Muscle of leg (tissue), 11 donors: ENCODE results near the gene PPP1R15B. TPM values are rescaled to one million over a fixed set of nuclear protein-coding genes. Genes with fewer than 3 reads are reported as not detected.

ENCODE experiments used
- DNase-seq: peaks from one replicate; pipeline ENCODE4 v3.0.0; 2013
- H3K27ac ChIP-seq: one replicate; pipeline ENCODE4 v1.5.1; 2013; ENCODE audit warnings: mild to moderate bottlenecking, low read length, control low read depth
- H3K27me3 ChIP-seq: one replicate; pipeline ENCODE4 v1.6.1; 2013; ENCODE audit warnings: low read length; ENCODE audit not compliant: control insufficient read depth, insufficient read depth
- H3K36me3 ChIP-seq: one replicate; pipeline ENCODE4 v1.6.1; 2013; ENCODE audit warnings: low read length; ENCODE audit not compliant: control insufficient read depth, insufficient read depth
- H3K4me1 ChIP-seq: one replicate; pipeline ENCODE4 v1.6.1; 2013; ENCODE audit warnings: low read length; ENCODE audit not compliant: control insufficient read depth, insufficient read depth
- H3K4me3 ChIP-seq: one replicate; pipeline ENCODE4 v1.5.1; 2013; ENCODE audit warnings: low read length, control low read depth
- H3K9me3 ChIP-seq: replicated peaks from 2 replicates; pipeline ENCODE4 v1.6.1; 2013; ENCODE audit warnings: low read depth, low read length; ENCODE audit not compliant: control insufficient read depth
- WGBS: methylation state at CpG from one replicate; pipeline ENCODE4 v1.1.5; 2013; ENCODE audit warnings: missing lambda C conversion rate; ENCODE audit not compliant: insufficient coverage; 5-methylcytosine and 5-hydroxymethylcytosine counted together
- polyA plus RNA-seq, 8 donors: library from polyadenylated mRNA; unstranded; fragments of 120-200 nt; gene quantifications; one replicate each; pipeline versions ENCODE4 v1.2.1 to v1.2.3, GENCODE V29; 2013; ENCODE audit warnings: inconsistent platforms in 1 of 8, low replicate concordance in 1 of 8; ENCODE audit not compliant: insufficient read length in 8 of 8, insufficient read depth in 1 of 8
- total RNA-seq: library from RNA; stranded (reverse); fragments of 120-200 nt; gene quantifications from one replicate; pipeline ENCODE4 v1.2.4, GENCODE V29; 2013

PPP1R15B gene
- total and polyA plus RNA-seq, 9 donors = 20.9 to 33.4 (median 25.0) TPM

DNA sequence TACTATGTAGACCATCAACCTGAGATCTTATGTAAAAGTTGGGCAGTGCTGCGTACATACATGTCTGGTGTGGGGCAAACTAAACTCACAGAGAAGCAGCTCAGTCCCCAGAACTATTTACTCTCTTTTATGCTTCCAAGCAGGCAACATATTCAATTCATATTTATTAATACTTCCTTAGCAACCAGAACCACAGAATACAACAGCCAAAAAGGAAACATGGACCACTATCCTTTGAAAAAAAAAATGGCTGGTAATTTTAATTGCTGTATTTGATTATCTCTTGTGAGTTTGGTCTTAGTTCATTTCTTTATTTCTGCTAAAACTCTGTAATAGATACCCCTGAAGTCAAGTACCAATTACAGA is 1.5 kb upstream of the PPP1R15B start:
- Histone ChIP-seq H3K36me3 (peaks cover 11% of the 10 kb centered on the region), H3K4me1 (peaks cover 16% of the 10 kb centered on the region), H3K4me3 (no peak overlapping the region), H3K9me3 (no peaks in the 10 kb centered on the region), H3K27ac (peak overlapping the region; percentile 57), H3K27me3 (no peaks in the 10 kb centered on the region)
- peak; percentile 35 for DNase-seq
- no CpG with 5 or more reads among the region's 1 CpG for WGBS

DNA sequence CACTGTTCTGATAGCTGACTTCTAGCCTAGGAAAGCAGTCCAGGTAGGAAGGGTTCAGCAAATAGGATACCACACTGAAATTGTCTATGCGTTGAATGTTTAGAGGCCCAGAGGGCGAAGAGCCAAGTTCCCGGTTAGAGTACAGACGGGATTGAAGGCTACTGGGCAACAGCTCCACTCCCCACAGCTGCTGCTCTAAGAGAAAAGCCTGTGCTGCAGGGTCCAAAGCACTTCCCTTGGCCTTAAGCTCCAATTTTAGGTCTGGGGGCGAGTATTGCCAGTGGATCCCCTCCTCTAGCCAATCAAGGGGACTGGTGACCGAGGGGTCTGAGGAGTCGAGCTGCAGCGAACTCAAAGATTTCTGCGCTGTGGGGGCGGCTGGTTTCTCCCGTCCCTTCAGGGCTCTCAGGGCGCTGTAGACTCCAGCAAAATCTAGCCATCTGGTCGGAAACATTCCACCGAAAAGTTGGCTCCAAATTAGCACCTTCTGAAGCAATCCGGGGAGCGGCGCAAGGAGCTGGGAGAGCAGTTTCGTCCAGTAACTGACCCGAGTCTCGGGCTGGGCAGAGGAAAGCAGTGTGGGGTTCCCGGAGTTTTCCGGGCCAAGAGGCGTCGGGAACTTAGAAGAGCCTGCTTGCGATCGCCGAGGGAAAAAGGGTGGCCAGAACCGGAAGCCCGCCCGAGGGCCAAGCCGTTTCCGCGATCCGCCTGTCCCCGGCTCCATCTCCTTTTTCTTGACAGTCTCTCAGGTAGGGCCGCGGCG is 748 bp downstream of the PPP1R15B start:
- H3K27ac ChIP-seq = peak overlapping the region; percentile 100
- WGBS = under 1% methylated on average over 35 of the region's 38 CpGs
- H3K27me3 ChIP-seq = no peaks in the 10 kb centered on the region
- H3K4me3 ChIP-seq = peak overlapping the region; percentile 96
- peaks cover 10% of the 10 kb centered on the region for H3K4me1 ChIP-seq
- peaks cover 12% of the 10 kb centered on the region for H3K36me3 ChIP-seq
- peak; percentile 81 for DNase-seq
- no peaks in the 10 kb centered on the region for H3K9me3 ChIP-seq

DNA sequence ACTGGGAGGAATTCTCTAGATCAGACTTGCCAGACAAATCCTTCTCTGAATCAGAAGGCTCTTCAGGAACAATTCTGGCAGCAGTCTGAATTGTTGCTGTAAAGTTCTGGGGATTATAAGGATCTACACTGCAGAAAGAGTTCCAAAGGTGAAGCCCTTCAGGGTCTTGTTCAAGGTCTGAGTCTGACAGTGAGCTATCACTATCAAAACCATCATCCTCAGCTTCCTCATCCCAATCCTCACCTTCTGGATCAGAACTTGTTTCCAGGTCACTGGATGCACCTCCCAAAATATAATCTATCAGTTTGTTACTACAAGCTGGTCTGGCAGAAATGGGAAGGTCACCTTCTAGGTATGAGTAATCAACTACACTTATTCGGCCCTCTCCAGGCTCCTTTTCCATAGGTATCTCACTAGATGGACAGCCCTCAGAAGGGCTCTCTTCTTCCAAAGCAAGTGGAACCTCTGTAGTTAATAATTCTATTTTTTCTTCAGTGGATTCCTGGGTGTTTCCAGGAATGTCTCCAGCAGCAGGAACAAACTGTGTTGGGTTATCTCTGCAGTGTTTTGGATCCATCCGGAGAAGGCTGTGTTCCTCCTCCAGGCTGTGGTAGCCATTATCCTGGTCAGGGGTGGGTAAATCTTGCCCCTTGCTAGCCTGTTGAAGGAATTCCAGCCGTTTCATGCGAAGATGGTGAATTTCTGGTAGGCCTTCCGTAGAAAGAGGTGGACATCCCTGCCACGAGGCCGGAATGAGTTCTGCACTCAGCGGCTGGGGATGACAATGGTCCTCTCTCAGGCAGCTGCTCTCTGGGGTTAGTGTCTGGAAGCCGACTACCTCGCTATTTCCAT is 1.6 kb downstream of the PPP1R15B start:
- Histone ChIP-seq H3K4me3 (peak overlapping the region; percentile 96), H3K27ac (peak overlapping the region; percentile 100), H3K9me3 (no peaks in the 10 kb centered on the region), H3K4me1 (peaks cover 10% of the 10 kb centered on the region), H3K36me3 (peaks cover 10% of the 10 kb centered on the region), H3K27me3 (no peaks in the 10 kb centered on the region)
- WGBS = 2% methylated on average over 7 of the region's 10 CpGs
- no peak for DNase-seq

DNA sequence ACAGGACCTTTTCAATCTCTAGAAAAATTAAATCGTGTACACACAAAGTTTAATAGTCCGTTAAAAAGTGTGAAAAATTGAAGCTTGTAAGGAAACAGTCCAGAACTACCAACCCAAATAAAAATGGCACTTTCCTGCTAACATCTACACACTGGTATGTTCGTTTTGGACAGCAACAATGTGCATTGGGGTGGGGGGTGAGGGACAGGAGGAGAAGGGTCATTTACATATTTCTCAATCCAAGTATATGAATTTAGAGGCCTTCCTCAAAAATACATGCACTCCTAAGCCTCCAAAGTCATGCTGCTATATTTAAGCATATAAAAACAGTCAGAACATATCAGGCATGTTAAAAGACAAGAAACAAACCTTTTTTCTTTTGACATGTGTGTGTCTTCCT is 2.5 kb downstream of the PPP1R15B start:
- Histone ChIP-seq H3K27ac (peak overlapping the region; percentile 100), H3K4me1 (peaks cover 10% of the 10 kb centered on the region), H3K27me3 (no peaks in the 10 kb centered on the region), H3K9me3 (no peaks in the 10 kb centered on the region), H3K4me3 (peak overlapping the region; percentile 96), H3K36me3 (peaks cover 13% of the 10 kb centered on the region)
- no CpG with 5 or more reads among the region's 3 CpGs for WGBS
- no peak for DNase-seq

DNA sequence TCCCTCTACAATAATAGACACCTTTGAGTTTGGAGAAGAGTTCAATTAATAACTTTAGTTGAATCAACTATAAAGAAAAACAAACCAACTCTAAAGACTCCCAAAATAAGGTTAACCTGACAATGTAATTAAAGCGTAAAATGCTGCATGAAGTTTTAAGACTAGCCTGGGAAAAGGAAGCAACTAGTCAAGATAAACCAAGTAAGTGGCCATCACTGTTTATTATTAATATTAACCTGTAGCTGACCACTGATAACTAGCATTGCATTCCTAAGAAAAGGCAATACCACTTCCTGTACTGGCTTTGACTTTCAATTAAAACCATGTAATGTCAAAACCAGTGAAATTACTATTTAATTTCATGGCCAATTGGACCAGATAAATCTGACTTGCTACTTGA is 3.0 kb downstream of the PPP1R15B start:
- H3K9me3 ChIP-seq = no peaks in the 10 kb centered on the region
- no peaks in the 10 kb centered on the region for H3K27me3 ChIP-seq
- peak overlapping the region; percentile 96 for H3K4me3 ChIP-seq
- no peak overlapping the region for H3K27ac ChIP-seq
- no CpG with 5 or more reads among the region's 1 CpG for WGBS
- peaks cover 16% of the 10 kb centered on the region for H3K36me3 ChIP-seq
- H3K4me1 ChIP-seq = peaks cover 10% of the 10 kb centered on the region
- DNase-seq = no peak

DNA sequence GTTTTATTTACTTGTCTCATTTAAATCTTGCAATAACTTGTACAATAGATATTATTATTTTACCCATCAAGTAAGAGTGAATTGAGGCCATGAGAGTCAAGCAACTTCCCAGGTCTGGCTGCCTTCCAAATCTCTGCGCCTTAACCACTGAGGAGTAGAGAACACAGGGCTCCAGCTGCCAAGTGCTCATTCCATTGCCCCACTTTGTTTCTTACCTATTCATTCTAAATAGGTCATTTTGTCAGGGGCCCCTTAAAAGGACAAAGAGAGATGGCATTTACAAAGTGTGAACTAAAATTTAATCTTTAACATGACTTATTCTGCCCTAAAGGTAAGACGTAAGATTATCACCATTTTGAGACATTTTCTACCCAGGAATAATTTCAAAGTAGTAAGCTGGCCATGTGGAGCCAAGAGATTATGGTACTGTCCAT is 3.5 kb downstream of the PPP1R15B start:
- H3K4me1 ChIP-seq = peaks cover 10% of the 10 kb centered on the region
- no peaks in the 10 kb centered on the region for H3K27me3 ChIP-seq
- H3K27ac ChIP-seq = peak overlapping the region; percentile 33
- no CpG with 5 or more reads among the region's 2 CpGs for WGBS
- DNase-seq = peak; percentile 85
- H3K9me3 ChIP-seq = no peaks in the 10 kb centered on the region
- H3K36me3 ChIP-seq = peaks cover 16% of the 10 kb centered on the region
- peak overlapping the region; percentile 96 for H3K4me3 ChIP-seq

DNA sequence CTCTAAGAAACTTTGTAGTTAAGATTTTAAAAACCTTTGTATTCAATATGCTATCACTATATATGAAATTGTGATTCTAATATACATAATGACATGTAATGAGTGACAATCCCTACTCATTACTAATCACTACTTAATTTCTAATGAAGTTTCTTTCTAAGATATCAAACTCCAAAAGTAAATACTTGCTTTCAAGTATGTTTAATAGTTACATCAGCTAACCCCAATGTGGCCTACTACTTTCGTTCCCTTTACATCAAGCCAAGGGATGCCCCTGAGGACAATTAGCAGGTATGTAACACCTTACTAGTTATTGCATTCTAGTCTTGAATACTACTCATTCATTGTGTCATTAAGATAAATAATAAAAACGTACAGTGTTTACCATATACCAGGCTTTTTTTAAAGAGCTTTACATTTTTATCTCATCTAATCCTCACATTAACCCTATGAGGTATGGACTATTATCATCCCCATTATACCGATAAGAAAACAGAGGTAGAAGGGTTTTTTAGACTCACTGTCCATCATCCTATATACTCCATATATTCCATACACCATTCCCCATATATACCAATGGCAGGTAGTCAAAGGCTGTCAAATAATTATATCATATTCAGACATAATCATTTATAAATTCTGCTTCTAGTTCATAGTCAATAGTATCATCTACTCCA is 4.2 kb downstream of the PPP1R15B start:
- DNase-seq = no peak
- Histone ChIP-seq H3K4me3 (peak overlapping the region; percentile 96), H3K27ac (no peak overlapping the region)

DNA sequence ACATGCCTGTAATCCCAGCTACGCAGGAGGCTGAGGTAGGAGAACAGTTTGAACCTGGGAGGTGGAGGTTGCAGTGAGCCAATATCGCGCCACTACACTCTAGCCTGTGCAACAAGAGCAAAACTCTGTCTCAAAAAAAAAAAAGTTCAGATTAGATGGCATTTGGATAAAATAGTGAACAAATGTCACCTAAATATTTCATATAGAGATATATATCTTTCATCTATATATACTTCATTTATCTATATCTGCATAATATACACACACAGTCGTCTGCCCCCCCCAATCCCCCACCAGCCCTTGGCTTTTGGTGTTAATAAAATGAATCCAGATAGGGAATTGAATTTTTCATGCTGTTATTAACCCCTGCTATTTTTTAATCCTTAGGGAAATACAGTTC is 5.0 kb downstream of the PPP1R15B start:
- no peak for DNase-seq
- no peaks in the 10 kb centered on the region for H3K9me3 ChIP-seq
- no peak overlapping the region for H3K27ac ChIP-seq
- H3K36me3 ChIP-seq = peaks cover 17% of the 10 kb centered on the region
- 43% methylated on average over 1 of the region's 4 CpGs for WGBS
- H3K4me3 ChIP-seq = no peak overlapping the region
- H3K4me1 ChIP-seq = peaks cover 6% of the 10 kb centered on the region
- H3K27me3 ChIP-seq = no peaks in the 10 kb centered on the region

More for the DNA sequence above, 4.2 kb downstream of the PPP1R15B start:
- no peaks in the 10 kb centered on the region for H3K27me3 ChIP-seq
- peaks cover 16% of the 10 kb centered on the region for H3K36me3 ChIP-seq
- H3K4me1 ChIP-seq = peaks cover 8% of the 10 kb centered on the region
- WGBS = no CpG with 5 or more reads among the region's 3 CpGs
- no peaks in the 10 kb centered on the region for H3K9me3 ChIP-seq

DNA sequence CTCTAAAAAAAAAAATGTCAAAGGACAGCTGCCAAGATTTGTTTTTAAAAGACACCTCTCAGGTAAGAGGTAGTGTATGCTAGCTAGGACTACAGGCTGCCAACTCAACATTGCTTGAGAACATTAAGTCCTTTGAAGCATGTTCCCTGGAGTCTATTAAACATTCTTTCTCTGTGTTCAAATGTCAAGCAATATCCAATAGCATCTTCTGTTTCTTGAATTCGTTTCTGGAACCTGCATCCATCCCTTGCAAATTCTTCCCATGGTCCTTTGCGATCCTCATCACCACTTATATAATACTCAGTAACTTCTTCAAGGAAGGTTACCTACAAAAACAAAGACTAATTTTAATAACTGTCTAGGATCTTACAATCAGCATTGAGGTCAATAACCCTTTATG is 5.6 kb downstream of the PPP1R15B start:
- H3K4me3 ChIP-seq = no peak overlapping the region
- H3K36me3 ChIP-seq = peaks cover 18% of the 10 kb centered on the region
- no peak overlapping the region for H3K27ac ChIP-seq
- WGBS = 28% methylated on average over 2 of the region's 2 CpGs
- H3K4me1 ChIP-seq = peaks cover 6% of the 10 kb centered on the region
- no peak for DNase-seq
- H3K27me3 ChIP-seq = no peaks in the 10 kb centered on the region
- no peaks in the 10 kb centered on the region for H3K9me3 ChIP-seq

DNA sequence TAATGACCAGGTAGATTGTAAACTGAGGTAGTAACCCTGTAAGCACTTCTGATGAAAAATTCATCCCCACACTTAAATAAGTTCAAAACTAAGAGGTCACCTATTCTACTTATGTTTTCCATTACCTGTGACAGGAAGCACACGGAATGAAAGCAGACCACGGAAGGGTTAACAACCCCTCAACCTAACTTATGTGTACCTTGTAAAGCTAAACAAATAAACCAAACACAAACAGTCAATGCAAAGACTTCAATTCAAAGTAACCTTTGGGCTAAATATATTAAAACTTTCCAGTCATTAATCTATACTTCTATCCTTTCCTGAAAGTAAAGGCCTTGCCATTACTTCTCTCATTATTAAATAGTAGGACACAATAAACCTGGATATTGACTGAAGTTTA is 7.0 kb downstream of the PPP1R15B start:
- peaks cover 22% of the 10 kb centered on the region for H3K36me3 ChIP-seq
- H3K27ac ChIP-seq = no peak overlapping the region
- no peak for DNase-seq
- 90% methylated on average over 2 of the region's 2 CpGs for WGBS
- H3K4me1 ChIP-seq = peaks cover 1% of the 10 kb centered on the region
- H3K27me3 ChIP-seq = no peaks in the 10 kb centered on the region
- H3K4me3 ChIP-seq = no peak overlapping the region
- H3K9me3 ChIP-seq = no peaks in the 10 kb centered on the region
